Dermis blood vessel endothelial cell (primary cell): ENCODE data around the gene OR2AE1. TPM values are rescaled to one million over a fixed set of nuclear protein-coding genes. Genes with fewer than 3 reads are reported as not detected.
A peak's percentile ranks its signal among the peaks of the same experiment; 100 is the strongest.
"Not testable (repeated sequence)": the region's sequence is repeated elsewhere in the genome, so short reads cannot be mapped to it uniquely, and the experiment has no call there.

Source experiments
- DNase-seq: peaks from one replicate; pipeline ENCODE4 v3.0.0; 2010
- total RNA-seq: library from RNA; depleted of rRNA; stranded (reverse); fragments of >200 nt; gene quantifications from 2 replicates; pipeline ENCODE4 v1.2.3, GENCODE V29; 2014

Gene OR2AE1
- total RNA-seq: 0.34 TPM in 1 of 2 replicates, not detected in the other

GRCh38 chr7:99876933-99877332, at the start of gene OR2AE1:
OR2AE1 (minus strand) TSS chr7:99877033; CDS start chr7:99877033, 0 bp downstream.
- DNase-seq: no peak

GRCh38 chr7:99926321-99926720, 49.5 kb upstream of the OR2AE1 start:
- no peak for DNase-seq

GRCh38 chr7:99923200-99923599, 46.4 kb upstream of the OR2AE1 start:
- no peak for DNase-seq

GRCh38 chr7:99920149-99920548, 43.3 kb upstream of the OR2AE1 start:
- DNase-seq: peak; percentile 14

- no peak for DNase-seq
Measured at GRCh38 chr7:99919814-99920112, 42.9 kb upstream of the OR2AE1 start.

- peak; percentile 91 for DNase-seq
Measured at GRCh38 chr7:99918959-99919813, 42.4 kb upstream of the OR2AE1 start, which contains the start of gene TRIM4. TRIM4 (minus strand) TSS chr7:99919530; CDS start chr7:99919401, 129 bp downstream.

GRCh38 chr7:99910976-99911375, 34.1 kb upstream of the OR2AE1 start:
- no peak for DNase-seq

- DNase-seq: no peak
Measured at GRCh38 chr7:99901581-99901980, 24.7 kb upstream of the OR2AE1 start.

- DNase-seq: no peak
Measured at GRCh38 chr7:99899830-99900519, 23.1 kb upstream of the OR2AE1 start.

- no peak for DNase-seq
Measured at GRCh38 chr7:99898836-99899235, 22.0 kb upstream of the OR2AE1 start.

GRCh38 chr7:99898023-99898357, 21.2 kb upstream of the OR2AE1 start:
- DNase-seq: no peak

GRCh38 chr7:99897322-99898022, 20.6 kb upstream of the OR2AE1 start:
- no peak for DNase-seq

- no peak for DNase-seq
Measured at GRCh38 chr7:99894738-99895137, 17.9 kb upstream of the OR2AE1 start.

- DNase-seq: no peak
Measured at GRCh38 chr7:99893280-99893679, 16.4 kb upstream of the OR2AE1 start.

GRCh38 chr7:99890348-99890747, 13.5 kb upstream of the OR2AE1 start:
- not testable (repeated sequence) for DNase-seq

GRCh38 chr7:99888366-99888765, 11.5 kb upstream of the OR2AE1 start:
- DNase-seq: not testable (repeated sequence)

GRCh38 chr7:99881370-99881769, 4.5 kb upstream of the OR2AE1 start:
- no peak for DNase-seq

- no peak for DNase-seq
Measured at GRCh38 chr7:99876491-99876890, 342 bp downstream of the OR2AE1 start.

GRCh38 chr7:99868246-99868645, 8.6 kb downstream of the OR2AE1 start:
- no peak for DNase-seq

- not testable (repeated sequence) for DNase-seq
Measured at GRCh38 chr7:99867477-99867876, 9.4 kb downstream of the OR2AE1 start.

GRCh38 chr7:99863847-99864440, 12.9 kb downstream of the OR2AE1 start:
- peak; percentile 1 for DNase-seq

- no peak for DNase-seq
Measured at GRCh38 chr7:99860281-99861127, 16.3 kb downstream of the OR2AE1 start.
